Measurements from ENCODE around the gene HIGD2A.
A peak's percentile ranks its signal among the peaks of the same experiment; 100 is the strongest.

HIGD2A gene

GRCh38 chr5:176388444-176389134 is at the start of gene HIGD2A, which contains the start of gene NOP16:
TSS of gene HIGD2A (plus strand) at chr5:176388751. CDS start at chr5:176388820, 69 bp downstream.
TSS of gene NOP16 (minus strand) at chr5:176388598. CDS start at chr5:176388539, 59 bp downstream.
- peak; percentile 97 to 98 for DNase-seq (ENCODE audit: low read depth in 1 of 2, low spot score in 1 of 2)

DNA sequence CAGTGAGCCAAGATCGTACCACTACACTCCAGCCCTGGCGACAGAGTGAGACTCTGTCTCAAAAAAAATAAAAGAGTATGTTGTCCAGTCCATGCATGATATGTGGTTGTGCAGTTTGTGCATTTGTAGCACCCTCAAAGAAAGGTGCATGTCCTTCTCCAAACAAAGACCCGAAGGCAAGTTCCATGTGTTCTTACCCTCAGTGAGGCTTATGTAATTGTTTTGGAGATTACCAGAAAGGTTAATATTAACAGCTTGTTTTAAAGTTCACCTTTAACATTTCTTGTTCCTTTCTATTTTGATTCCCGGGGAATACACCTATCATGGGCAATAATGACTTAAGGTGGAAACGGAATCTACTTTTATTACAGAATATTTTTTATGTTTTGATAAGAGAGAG is 49.2 kb upstream of the HIGD2A start:
- DNase-seq (ENCODE audit: low read depth in 1 of 2, low spot score in 1 of 2), result no peak

GRCh38 chr5:176341325-176342157 is 47.0 kb upstream of the HIGD2A start:
- DNase-seq (ENCODE audit: low read depth in 1 of 2, low spot score in 1 of 2), result no peak

DNA sequence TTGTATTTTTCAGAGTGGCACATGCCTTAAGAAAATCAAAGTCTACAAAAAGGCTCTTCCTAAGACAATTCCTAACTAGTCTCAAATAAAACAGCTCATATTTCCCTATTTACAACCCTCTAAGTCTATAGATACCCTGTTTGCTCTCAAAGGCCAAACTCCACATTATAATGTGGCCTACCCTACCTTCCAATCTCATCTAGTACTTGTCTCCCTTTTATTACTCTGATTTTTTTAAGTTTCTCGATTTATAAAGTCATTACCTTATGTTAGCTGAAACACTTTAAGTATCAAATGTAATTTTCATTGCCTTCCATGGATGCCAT is 46.4 kb upstream of the HIGD2A start:
- no peak for DNase-seq (ENCODE audit: low read depth in 1 of 2, low spot score in 1 of 2)

GRCh38 chr5:176342766-176343458 is 45.6 kb upstream of the HIGD2A start:
- no peak for DNase-seq (ENCODE audit: low read depth in 1 of 2, low spot score in 1 of 2)

GRCh38 chr5:176350416-176350815 is 38.1 kb upstream of the HIGD2A start:
- no peak for DNase-seq (ENCODE audit: low read depth in 1 of 2, low spot score in 1 of 2)

DNA sequence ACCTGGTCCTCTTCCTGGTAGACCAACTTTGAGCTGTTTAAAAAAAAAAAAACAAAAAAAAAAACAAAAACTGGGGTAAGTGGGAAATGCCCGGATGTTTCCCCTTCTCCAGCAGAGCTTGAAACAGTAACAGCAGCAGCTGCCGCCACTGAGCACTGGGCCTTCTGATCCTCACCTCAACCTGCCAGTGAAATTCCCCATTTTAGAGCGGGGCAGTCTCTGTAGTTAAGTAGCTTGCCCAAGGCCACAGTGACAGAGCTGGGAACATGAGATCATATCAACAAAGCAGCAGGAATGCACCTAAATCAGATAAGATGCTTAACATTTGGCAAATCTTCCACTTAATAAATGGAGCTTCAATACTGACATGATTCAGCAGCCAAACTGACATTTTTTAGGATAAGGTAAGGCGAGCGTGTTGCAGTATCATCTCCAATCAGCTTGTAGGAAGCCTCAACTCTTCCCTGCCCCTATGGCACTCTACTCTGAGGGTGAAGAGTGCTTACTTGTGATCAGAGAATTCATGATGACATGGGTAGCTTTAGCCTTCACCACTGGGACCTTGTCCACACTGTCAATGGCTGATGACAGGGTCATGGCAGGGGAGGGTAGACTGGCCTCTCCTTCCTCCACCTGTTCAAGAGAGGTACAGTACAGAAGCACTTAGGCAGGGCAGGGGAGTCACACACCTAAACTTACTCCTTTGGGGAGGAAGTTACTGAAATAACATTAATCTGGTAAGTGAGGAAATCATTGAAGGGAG is 36.3 kb upstream of the HIGD2A start:
- DNase-seq (ENCODE audit: low read depth in 1 of 2, low spot score in 1 of 2), result no peak

DNA sequence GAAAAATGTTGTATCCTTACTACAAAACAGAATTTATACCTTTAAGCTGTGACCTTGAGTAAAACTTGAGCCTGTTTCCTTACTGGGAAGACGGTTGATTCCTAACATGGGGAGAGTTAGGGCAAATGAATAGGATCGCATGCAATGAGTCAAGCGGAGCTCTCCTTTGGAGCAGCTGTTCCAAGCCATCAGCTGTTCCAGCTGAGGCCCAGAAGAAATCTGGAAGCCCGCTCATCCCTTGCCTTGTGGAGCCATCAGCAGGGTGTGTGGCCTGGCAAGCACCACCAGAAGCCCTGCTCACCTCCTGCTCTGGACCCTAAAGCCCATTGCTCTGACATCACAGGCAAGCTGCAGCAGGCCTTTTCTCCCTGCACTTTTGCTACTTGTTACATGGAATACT is 35.0 kb upstream of the HIGD2A start:
- no peak for DNase-seq (ENCODE audit: low read depth in 1 of 2, low spot score in 1 of 2)

DNA sequence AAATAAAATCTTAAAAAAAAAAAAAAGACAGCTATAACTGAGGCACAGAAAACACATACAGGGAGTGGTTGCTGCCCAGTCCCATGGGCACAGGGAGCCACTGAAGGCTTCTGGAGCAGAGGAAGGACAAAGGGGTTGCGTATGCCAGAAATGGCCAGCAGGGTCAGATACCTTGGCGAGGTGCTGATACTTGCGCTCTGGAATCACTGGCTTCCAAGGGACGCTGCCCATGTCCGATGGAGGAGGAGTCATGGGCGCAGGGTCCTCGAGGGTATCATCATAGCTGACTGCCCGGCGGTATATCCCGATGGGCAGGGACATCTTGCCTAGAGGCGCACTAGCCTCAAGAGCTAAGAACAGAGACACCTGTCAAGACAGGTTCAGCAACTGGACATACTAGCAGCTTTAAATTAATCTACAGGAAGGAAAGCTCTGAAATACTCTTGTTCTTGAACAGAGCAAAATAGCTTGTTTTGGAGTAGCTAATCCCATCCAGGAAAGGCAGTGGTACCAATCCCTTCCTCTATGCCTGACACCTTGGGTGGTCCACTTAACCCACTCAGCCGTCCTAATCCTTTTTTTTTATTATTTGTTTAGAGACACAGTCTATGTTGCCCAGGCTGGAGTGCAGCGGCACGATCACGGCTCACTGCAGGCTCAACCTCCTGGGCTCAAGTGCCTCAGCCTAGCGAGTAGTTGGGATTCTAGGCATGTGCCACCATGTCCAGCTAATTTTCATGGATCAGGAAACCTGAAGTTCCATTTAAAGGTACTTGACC is 33.0 kb upstream of the HIGD2A start:
- DNase-seq (ENCODE audit: low read depth in 1 of 2, low spot score in 1 of 2), result no peak

GRCh38 chr5:176356179-176356566 is 32.4 kb upstream of the HIGD2A start:
- no peak for DNase-seq (ENCODE audit: low read depth in 1 of 2, low spot score in 1 of 2)

DNA sequence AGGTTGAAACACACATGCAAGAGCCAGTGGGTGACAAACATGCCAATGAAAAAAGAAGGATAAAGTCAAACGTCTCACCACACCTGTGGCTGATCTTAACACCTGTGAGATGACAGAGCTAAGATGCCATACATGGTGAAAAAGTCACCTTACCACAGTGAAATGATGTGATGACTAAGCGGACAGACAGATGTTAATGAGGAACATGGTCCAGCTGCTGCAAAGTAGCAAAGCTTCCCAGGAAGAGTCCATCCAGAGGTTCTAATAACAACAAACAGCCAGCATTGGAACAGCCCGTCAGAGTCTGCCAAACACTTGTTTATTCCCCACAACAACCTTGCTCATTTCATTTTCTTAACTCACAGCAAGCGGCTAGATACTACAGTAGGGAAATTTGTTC is 28.9 kb upstream of the HIGD2A start:
- no peak for DNase-seq (ENCODE audit: low read depth in 1 of 2, low spot score in 1 of 2)

- no peak for DNase-seq (ENCODE audit: low read depth in 1 of 2, low spot score in 1 of 2)
Measured at GRCh38 chr5:176360894-176361436, 27.6 kb upstream of the HIGD2A start.

DNA sequence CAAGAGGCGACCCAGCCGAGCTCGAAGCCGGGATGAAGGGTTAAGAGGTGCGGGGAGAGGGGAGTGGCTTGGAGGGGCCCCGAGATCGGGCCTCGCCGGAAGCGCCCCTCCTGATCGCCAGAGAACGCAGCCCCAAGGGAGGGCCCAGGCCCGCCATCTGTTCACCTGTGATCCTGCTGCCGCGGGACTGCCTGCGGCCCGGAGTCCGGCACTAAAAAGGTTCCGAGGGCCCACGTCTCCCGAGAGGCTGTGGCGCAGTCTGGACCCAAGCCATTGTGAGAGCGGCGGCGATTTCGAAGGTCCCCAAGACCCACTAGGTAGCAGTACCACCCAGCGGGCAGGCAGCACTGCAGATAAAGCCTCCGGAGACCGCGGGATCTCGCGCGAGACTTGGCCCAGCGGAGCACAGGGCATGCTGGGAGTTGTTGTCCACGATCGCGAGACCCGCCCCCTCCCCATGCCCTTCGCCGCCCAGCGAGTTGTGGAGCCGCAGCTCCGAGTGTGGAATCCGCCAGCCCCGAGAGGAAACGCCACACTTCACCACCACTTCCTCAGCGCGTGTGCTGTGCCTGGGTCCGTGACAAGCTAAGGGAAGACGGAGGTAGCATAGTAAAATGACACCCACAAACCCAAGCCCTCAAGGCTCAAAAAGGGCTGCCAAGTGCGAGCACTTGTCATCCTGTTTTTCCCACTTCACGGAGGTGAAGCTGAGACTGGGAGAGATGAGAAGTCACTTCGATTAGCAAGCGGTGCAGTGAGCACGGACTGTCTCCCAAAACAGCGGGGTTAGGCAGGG is 26.9 kb upstream of the HIGD2A start, which contains the start of gene KIAA1191:
Gene KIAA1191, minus strand, starts transcription at position 328 of the 796 bp plus-strand sequence. CDS start 2,256 bp downstream, outside the sequence.
- DNase-seq (ENCODE audit: low read depth in 1 of 2, low spot score in 1 of 2), result peak; percentile 89 to 90

DNA sequence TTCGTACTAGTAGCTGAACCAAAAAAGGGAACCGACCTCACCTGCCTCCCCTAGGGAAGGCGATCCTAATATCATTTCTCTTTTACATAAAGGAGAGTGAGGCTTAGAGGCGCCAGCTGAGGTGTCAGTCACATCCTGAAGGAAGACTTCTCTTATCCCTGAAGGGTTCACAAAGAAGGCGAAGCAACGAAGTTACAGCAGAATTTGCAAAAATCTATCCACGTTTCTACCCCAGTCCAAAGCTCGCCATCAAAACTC is 26.4 kb upstream of the HIGD2A start:
- DNase-seq (ENCODE audit: low read depth in 1 of 2, low spot score in 1 of 2), result no peak

GRCh38 chr5:176364765-176365350 is 23.7 kb upstream of the HIGD2A start:
- no peak for DNase-seq (ENCODE audit: low read depth in 1 of 2, low spot score in 1 of 2)

- peak in 1 of 2 donors; percentile 49 for DNase-seq (ENCODE audit: low read depth in 1 of 2, low spot score in 1 of 2)
Measured at GRCh38 chr5:176365351-176366231, 23.0 kb upstream of the HIGD2A start, which contains the start of gene ARL10. TSS of gene ARL10 (plus strand) at chr5:176365487. CDS start at chr5:176365564, 77 bp downstream.

DNA sequence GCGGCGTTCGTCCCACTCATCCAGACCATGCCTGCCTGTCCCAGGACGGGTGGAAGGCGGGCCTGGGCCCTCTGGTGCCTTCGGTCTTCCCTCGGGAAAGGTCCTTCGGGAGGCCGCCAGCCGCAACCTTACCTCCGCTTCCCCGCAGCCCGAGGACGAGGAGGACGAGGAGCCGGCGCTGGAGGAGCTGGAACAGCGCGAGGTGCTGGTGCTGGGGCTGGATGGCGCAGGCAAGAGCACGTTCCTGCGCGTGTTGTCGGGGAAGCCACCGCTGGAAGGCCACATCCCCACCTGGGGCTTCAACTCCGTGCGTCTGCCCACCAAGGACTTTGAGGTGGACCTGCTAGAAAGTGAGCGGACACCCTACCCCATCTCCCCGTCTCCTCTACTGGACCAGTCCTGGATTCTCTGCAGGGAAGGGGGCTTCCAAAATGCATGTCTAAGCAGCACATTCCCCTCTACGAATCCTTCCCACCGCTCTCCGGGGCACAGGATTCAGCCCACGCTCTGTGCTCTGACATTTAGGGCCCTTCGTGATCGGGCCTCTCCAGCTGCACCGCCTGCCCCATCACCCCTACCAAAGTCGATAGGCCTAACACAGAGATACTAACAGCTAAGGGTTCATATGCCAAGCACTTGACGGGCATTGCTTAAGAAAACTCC is 22.2 kb upstream of the HIGD2A start:
- no peak for DNase-seq (ENCODE audit: low read depth in 1 of 2, low spot score in 1 of 2)
